NB4 (cell line): Measurements from ENCODE around the gene COL23A1.

Experiments
- MYC ChIP-seq: IDR thresholded peaks from 2 replicates; pipeline ENCODE4 v1.6.1; 2011; ENCODE audit warnings: low read depth, low read length
- POLR2A ChIP-seq: IDR thresholded peaks from 2 replicates; pipeline ENCODE4 v1.6.1; 2011; ENCODE audit warnings: mild to moderate bottlenecking; ENCODE audit not compliant: insufficient read length; ENCODE audit errors: extremely low read depth
- TF ChIP-seq, protein P1 (sequence below): IDR thresholded peaks from one replicate; pipeline ENCODE4 v1.5.1; 2012; ENCODE audit warnings: low read depth, low read length
- TF ChIP-seq, protein P2 (sequence below): IDR thresholded peaks from 2 replicates; pipeline ENCODE4 v1.6.1; 2011; ENCODE audit warnings: low read depth, low read length

DNA sequence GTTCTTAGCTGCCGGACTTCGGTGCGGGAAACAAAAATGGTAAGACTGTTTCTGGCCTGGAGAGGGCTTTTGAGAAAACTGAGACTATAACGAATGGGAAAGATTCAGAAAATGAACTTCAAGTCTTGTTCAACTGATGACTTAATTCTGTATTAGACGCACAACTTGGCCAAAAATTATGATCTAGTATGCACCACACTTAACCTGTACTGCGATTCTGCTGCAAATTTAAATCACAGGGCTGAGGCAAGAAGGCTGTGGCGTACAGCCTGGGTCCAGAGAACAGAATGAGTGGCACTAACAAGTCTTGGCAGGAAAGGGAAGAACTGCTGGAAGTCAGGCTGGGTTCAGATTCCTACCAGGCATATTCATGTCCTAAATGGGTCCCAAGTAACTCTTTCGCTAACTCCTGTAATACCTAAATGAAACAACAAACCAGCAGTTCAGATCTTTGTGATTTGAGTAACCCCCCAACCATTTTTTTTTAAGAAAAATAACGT is 781 bp upstream of the COL23A1 start:
- no peak for TF ChIP-seq POLR2A
- TF ChIP-seq, protein P1, sequence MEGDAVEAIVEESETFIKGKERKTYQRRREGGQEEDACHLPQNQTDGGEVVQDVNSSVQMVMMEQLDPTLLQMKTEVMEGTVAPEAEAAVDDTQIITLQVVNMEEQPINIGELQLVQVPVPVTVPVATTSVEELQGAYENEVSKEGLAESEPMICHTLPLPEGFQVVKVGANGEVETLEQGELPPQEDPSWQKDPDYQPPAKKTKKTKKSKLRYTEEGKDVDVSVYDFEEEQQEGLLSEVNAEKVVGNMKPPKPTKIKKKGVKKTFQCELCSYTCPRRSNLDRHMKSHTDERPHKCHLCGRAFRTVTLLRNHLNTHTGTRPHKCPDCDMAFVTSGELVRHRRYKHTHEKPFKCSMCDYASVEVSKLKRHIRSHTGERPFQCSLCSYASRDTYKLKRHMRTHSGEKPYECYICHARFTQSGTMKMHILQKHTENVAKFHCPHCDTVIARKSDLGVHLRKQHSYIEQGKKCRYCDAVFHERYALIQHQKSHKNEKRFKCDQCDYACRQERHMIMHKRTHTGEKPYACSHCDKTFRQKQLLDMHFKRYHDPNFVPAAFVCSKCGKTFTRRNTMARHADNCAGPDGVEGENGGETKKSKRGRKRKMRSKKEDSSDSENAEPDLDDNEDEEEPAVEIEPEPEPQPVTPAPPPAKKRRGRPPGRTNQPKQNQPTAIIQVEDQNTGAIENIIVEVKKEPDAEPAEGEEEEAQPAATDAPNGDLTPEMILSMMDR: no peak
- TF ChIP-seq, protein P2, sequence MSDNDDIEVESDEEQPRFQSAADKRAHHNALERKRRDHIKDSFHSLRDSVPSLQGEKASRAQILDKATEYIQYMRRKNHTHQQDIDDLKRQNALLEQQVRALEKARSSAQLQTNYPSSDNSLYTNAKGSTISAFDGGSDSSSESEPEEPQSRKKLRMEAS: no peak
- TF ChIP-seq MYC: no peak
